ENCODE results near the gene ARHGAP25.

DNA sequence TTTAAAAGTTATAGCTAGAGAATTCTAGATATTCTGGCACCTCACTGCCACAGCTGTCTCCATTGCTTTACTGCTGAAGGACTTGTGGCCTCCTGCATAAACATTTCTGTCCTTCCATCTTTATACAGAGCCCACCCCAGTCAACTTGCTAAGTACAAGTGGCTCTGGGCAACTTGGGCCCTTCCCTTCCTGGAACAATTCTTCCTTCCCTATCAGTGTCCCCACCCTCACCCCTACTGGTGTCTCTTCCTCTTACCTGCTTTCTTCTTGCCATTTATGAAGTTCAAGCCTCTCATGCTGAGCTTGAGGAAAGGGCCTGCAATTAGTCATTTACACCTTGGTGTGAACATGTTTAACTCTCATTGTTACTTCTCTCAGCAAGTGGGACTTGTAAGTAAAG is 45.0 kb downstream of the ARHGAP25 start:
- TF ChIP-seq, protein P1, sequence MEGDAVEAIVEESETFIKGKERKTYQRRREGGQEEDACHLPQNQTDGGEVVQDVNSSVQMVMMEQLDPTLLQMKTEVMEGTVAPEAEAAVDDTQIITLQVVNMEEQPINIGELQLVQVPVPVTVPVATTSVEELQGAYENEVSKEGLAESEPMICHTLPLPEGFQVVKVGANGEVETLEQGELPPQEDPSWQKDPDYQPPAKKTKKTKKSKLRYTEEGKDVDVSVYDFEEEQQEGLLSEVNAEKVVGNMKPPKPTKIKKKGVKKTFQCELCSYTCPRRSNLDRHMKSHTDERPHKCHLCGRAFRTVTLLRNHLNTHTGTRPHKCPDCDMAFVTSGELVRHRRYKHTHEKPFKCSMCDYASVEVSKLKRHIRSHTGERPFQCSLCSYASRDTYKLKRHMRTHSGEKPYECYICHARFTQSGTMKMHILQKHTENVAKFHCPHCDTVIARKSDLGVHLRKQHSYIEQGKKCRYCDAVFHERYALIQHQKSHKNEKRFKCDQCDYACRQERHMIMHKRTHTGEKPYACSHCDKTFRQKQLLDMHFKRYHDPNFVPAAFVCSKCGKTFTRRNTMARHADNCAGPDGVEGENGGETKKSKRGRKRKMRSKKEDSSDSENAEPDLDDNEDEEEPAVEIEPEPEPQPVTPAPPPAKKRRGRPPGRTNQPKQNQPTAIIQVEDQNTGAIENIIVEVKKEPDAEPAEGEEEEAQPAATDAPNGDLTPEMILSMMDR (conservative IDR thresholded peaks at IDR 0.05 in 1 of 2, IDR thresholded peaks at IDR 0.05 in 1 of 2; ENCODE audit: low read depth in 1 of 2, low read length in 2 of 2), result no peak
- TF ChIP-seq EZH2 (IDR thresholded peaks at IDR 0.05; ENCODE audit: low read length, missing control alignments), result no peak

Data from fibroblast of lung (primary cell).